Hindlimb muscle (tissue), 1 donor: Measurements from ENCODE around the gene KCNC3. TPM values are rescaled to one million over a fixed set of nuclear protein-coding genes. Genes with fewer than 3 reads are reported as not detected.

ENCODE experiments used
- DNase-seq: peaks from one replicate; pipeline ENCODE4 v3.0.0-alpha.2; 2013
- polyA plus RNA-seq: library from polyadenylated mRNA; unstranded; fragments of 120-200 nt; gene quantifications from one replicate; pipeline ENCODE4 v1.2.1, GENCODE V29; 2013; ENCODE audit not compliant: insufficient read length

The KCNC3 gene
- polyA plus RNA-seq, 1 donor, result 1.1 TPM

GRCh38 chr19:50327013-50327412 lies 2.2 kb downstream of the KCNC3 start:
- no peak for DNase-seq

DNA sequence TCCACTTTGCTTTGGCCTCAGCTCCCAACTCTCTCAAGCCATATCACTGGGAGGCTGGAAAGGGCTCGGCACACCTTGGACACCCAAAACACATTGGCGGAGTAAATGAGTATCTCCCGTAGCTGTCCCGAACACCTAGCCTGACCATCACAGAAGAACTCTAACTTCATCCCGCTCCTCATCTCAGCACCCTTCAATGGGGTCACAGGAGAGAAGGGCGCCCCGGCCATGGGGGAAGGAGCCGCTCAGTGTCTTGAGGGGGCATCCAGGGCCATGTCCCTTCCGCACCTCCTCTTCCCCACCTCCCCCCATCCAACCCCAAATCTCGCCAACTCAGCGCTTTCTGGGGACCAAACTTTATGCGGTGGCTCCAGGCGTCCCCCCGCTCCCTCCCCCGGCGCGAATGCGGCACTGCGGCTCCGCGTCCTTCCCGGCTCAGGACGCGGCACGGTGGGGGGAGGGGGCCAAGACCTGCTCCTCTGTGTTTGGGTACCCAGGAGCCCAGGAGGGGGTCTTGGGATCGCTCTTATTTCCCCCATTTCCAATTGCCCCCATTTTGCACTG lies 3.0 kb downstream of the KCNC3 start:
- no peak for DNase-seq

DNA sequence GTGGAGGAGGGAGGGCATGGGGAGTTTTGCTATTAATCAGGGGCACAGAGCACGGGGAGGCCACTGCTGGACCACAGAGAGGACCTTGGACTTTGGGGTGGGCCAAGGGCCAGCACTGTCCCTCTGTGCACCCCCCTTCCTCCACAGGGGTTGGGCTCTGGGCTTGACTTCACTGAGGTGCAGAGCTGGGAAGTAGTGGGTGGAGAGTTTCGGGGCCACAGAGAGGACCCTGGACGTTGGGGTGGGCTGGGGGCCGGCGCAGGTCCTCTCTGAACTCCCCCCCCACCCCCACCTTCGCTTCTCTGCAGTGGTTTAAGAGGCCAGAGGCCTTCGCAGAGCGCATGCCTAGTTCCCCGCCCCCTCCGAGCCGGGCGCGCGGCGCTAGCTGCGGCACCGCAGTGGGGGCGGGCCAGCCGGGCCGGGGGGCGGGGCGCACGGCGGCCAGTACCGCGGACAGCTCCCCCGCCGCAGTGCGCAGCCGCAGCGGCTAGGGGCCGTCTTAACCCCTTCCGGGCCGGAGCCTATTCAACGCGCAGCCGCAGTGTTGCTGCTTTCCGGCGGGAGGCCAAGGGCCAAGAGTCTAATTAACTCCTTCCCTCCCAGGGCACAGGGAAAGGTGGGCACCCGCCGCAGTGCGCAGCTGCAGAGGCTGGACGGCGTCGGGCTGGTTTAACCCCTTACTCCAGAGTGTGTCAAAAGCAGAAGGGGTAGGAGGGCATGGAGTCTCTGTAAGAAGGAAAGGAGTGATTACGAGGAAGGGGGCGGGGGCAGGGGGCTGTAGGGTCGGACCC lies 3.7 kb downstream of the KCNC3 start:
- peak; percentile 40 for DNase-seq

DNA sequence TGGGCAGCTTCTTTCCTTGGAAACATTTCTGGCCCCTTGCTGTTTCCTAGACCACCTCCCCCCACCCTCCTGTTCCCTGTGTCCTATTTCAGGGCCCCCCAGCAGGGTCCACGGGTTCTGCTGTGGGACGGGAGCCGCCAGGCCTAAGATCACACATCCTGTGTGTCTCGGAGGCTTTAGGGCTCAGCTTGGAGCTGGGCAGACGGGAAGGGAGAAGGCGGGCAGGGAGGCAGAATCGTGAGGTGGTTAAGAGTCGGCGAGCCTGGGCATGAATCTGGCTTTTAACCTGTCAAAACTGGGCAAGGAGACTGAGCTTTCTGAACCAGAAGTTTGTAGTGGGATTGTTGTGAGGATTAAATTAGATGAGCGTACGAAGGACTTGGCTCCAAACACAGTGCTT lies 4.8 kb downstream of the KCNC3 start:
- no peak for DNase-seq

GRCh38 chr19:50323782-50324133 lies 5.4 kb downstream of the KCNC3 start:
- no peak for DNase-seq

DNA sequence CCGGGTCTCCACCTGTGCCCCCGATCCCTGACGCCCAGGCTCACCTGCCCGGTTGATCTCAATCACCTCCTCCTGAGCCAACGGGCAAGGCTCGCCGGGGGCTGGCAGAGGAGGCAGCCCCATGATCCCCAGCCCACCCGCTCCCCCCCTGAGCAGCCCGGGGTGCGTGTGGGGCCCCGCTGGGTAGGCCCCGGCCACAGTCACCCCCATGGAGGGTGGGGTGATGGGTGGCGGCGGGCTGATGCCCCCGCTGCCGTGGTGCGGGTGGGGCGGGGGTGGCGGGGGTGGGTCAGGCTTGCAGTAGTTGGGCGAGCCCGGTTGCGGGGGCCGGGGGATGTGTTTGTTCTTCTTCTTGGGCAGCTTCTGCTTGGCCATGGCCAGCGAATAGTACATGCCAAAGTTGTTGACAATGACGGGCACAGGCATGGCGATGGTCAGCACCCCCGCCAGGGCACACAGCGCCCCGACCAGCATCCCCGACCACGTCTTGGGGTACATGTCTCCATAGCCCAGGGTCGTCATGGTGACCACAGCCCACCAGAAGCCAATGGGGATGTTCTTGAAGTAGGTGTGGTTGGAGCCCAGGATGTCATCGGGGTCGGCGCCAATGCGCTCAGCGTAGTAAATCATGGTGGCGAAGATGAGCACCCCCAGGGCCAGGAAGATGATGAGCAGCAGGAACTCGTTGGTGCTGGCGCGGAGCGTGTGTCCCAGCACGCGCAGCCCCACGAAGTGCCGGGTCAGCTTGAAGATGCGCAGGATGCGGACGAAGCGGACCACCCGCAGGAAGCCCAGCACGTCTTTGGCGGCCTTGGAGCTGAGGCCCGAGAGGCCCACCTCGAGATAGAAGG lies 6.0 kb downstream of the KCNC3 start:
- no peak for DNase-seq

- no peak for DNase-seq
These were observed 6.9 kb downstream of the KCNC3 start for GRCh38 chr19:50322234-50322633.

- DNase-seq, result no peak
These were observed 7.3 kb downstream of the KCNC3 start for GRCh38 chr19:50321831-50322230.

- no peak for DNase-seq
These were observed 8.6 kb downstream of the KCNC3 start for GRCh38 chr19:50320596-50320995.

DNA sequence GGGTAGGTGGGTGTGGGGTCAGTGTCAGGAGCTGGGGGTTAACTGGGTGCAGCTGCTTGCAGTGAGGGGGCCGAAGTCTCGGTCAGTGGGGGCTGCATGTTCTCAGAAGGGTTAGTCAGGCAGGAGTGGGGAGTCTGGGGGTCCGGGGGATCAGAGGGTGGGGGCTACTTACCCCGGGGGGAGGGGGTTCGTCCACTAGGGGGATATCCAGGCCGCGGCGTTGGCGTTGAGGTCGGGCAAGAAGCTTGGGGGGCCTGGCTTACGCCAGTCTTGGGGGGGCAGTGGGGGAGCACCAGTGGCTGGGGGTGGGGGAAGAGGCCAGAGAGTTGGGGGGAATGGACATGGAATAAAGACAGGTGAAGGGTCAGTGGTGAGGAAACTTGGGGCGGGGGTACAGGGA lies 9.1 kb downstream of the KCNC3 start:
- DNase-seq, result no peak

GRCh38 chr19:50319156-50319555 lies 10.0 kb downstream of the KCNC3 start:
- no peak for DNase-seq

- no peak for DNase-seq
These were observed 10.7 kb downstream of the KCNC3 start for GRCh38 chr19:50318438-50318837.

DNA sequence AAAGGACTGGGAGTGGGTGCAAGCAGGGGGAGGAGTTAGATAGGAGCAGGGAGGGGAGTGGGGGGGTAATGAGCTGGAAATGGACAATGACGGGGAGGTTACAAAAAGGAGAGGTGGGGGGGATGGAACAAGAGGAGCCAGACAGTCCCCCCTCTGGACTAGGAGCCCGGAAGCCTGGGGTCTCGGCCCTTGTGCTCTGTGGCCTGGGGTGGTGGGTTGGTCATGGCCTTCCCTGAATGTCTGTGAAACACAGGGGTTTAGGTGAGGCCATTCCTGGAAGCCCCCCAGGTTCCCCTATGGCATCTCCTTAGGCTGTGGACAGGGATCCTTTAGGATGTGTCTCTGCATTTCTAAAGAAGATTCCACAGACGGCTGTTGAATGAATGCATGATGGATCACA lies 12.1 kb downstream of the KCNC3 start:
- no peak for DNase-seq

- no peak for DNase-seq
These were observed 13.3 kb downstream of the KCNC3 start for GRCh38 chr19:50315773-50316448.

- no peak for DNase-seq
These were observed 14.2 kb downstream of the KCNC3 start for GRCh38 chr19:50314724-50315708.

DNA sequence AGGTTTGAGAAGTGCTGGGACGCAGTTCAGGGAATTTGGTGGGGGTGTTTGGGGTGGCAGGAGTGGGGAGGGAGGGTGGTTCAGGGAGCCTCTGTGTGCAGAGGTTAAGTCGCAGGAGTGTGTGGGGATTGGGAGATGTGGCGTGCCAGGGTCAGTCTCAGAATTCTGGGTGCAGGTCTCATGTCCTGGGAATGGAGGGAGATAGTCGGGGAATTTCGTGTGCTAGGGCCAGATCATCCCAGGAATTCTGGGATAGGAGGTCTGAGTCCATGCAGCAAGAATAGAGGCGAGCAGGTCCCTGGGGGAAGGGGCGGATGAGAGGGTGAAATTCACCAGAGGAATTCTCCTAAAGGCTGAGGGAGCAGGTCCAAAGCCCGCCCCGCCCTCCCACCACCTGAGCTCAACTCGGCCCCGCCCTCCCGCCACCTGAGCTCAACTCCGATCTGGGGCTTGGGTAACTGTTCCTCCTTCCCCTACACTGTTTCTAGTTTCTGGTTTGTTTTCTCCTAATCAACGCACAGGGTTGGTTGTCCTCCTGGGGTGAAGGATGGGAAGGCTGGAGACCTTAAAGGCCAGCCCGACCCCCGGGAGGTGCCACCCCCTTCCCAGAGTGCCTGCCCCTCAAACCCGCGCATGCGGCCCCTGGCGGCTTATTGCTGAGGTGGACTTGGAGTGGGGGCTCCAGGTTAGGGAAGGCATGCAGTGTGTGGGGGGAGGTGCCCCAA lies 15.2 kb downstream of the KCNC3 start:
- no peak for DNase-seq

GRCh38 chr19:50312967-50313811 lies 16.0 kb downstream of the KCNC3 start:
- DNase-seq, result no peak

- no peak for DNase-seq
These were observed 17.2 kb downstream of the KCNC3 start for GRCh38 chr19:50311723-50312635.
